GM19328 (cell line): ENCODE data around the gene HCFC1R1.
"Not testable (repeated sequence)": the region's sequence is repeated elsewhere in the genome, so short reads cannot be mapped to it uniquely, and the experiment has no call there.

ENCODE experiments used
- ATAC-seq: cut with Tn5 transposase; IDR thresholded peaks from one replicate; pipeline ENCODE4 v1.9.1; 2021; ENCODE audit warnings: mild to moderate bottlenecking, moderate library complexity; ENCODE audit not compliant: unreplicated experiment

HCFC1R1 gene, protein sequence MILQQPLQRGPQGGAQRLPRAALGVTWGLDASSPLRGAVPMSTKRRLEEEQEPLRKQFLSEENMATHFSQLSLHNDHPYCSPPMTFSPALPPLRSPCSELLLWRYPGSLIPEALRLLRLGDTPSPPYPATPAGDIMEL

GRCh38 chr16:3023669-3024478 lies at the start of gene HCFC1R1, which contains the start of gene THOC6:
HCFC1R1 (minus strand) TSS chr16:3023942; CDS start chr16:3023941, 1 bp downstream.
THOC6 (plus strand) TSS chr16:3024035; CDS start chr16:3024327, 292 bp downstream.
- peak; percentile 82 for ATAC-seq

- no peak for ATAC-seq
Measured at GRCh38 chr16:3073448-3073847, 49.7 kb upstream of the HCFC1R1 start.

GRCh38 chr16:3072576-3073263 lies 49.0 kb upstream of the HCFC1R1 start:
- ATAC-seq = not testable (repeated sequence)

- not testable (repeated sequence) for ATAC-seq
Measured at GRCh38 chr16:3072148-3072547, 48.4 kb upstream of the HCFC1R1 start.

GRCh38 chr16:3071655-3072054 lies 47.9 kb upstream of the HCFC1R1 start:
- ATAC-seq = no peak

DNA sequence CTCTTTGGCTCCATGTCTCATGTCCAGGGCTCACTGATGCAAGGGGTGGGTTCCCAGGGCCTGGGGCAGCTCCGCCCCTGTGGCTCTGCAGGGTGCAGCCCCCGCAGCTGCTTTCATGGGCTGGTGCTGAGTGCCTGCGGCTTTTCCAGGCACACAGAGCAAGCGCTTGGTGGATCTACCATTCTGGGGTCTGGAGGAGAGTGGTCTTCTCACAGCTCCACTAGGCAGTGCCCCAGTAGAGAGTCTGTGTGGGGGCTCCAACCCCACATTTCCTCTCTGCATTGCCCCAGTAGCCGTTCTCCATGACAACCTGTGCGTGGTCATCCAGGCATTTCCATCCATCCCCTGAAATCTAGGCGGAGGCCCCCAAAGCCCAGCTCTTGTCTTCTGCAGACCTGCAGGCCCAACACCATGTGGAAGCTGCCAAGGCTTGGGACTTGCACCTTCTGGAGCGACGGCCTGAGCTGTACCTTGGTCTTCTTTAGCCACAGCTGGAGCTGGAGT lies 46.9 kb upstream of the HCFC1R1 start:
- ATAC-seq = no peak

DNA sequence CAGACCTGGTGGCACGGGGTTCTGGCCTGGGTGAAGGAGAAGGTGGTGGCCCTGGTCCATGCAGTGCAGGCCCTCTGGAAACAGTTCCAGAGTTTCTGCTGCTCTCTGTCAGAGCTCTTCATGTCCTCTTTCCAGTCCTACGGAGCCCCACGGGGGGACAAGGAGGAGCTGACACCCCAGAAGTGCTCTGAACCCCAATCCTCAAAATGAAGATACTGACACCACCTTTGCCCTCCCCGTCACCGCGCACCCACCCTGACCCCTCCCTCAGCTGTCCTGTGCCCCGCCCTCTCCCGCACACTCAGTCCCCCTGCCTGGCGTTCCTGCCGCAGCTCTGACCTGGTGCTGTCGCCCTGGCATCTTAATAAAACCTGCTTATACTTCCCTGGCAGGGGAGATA lies 45.4 kb upstream of the HCFC1R1 start:
- ATAC-seq = not testable (repeated sequence)

GRCh38 chr16:3068487-3068886 lies 44.7 kb upstream of the HCFC1R1 start:
- ATAC-seq = no peak

DNA sequence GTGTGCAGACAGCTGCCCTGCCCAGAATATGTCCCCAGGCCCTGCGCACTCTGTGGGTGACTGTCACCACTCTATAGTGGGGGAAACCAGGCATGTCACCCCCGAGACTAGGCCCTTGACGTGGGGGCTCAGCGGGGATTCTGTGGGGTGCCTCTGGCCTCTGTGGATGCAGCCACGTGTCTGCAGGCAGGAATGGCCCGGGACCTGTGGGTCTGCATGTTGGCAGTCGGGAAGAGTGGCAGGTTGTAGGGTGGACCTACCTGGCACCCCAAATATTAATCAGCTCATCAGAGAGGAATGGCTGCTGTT lies 42.7 kb upstream of the HCFC1R1 start:
- no peak for ATAC-seq

DNA sequence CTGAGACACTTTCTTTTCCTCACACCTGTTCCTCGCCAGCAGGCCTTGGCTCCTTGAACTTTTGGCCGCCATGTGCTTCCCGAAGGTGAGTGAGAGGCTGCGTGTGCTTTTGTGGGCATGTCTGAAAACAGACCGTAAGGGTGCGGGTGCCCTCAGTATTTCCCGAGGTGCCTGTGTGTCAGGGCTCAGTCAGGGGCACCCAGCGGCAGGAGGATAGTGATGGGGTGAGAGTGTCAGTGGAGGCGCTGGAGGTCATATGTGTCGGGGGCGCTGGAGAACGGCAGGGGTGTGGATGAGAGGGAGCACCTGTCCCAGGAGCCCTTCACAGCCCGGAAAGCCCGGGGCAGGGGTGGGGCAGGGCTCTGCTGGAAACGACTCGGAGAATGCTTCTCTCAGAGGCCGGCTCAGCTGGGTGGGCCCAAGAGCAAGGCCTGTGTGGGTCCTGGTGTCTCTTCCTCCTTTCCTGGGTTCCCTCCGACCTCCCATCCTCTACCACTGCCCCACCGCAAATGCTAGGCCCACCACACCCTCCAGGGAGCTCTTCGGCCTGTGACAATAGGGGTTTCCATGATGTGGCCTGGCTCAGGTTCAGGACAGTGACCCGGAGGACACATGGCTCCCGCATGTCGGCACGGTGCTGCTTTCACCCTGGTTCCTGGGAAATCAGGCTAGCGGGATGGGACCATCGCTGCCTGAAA lies 42.1 kb upstream of the HCFC1R1 start:
- no peak for ATAC-seq

- no peak for ATAC-seq
Measured at GRCh38 chr16:3065069-3065741, 41.5 kb upstream of the HCFC1R1 start, which contains the start of gene IL32. IL32 (plus strand) TSS chr16:3065640; CDS start chr16:3065812, 172 bp downstream.

DNA sequence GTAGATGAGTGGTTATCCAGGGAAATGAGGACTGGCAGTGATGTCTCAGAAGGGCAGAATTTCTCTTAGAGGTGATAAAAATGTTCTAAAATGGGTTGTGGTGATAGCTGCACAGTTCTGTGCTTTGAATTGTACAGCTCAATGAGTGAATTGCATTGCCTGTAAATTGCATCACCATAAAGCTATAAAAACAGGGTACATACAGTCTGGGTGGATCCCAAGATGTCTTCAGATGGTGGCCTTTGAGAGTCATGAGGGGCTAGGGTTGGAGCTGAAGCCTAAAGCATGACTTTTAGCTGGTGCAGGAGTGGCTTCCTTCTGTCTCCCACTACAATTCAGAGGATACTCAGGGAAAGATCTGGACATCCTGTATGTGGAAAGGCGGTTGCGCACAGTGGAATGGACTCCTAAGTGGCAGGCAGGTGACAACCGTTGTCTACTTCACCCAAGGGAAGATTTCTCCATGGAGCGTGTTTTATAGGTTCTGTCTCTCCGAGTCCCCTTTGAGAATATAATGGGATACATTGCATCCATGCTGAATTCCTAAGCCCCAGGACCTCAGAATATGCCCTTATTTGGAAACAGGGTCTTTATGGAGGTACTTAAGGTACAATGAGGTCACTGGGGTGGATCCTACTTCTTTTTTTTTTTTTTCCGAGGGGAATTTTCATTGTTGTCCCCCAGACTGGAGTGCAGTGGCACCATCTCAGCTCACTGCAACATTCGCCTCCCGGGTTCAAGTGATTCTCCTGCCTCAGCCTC lies 40.1 kb upstream of the HCFC1R1 start:
- ATAC-seq = no peak

DNA sequence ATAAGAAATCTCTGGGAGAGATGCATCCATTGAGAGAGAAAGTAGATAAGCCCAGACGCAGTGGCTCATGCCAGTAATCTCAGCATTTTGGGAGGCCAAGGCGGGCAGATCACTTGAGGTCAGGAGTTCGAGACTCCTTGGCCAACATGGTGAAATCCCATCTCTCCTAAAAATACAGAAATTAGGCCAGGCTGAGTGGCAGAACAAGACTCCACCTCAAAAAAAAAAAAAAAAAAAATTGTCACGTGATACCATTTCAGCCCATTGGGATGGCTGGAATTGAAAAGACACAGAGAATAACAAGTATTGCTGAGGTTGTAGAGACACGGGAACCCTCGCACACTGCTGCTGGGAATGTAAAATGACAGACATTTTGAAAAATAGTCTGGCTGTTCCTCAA lies 38.8 kb upstream of the HCFC1R1 start:
- ATAC-seq = no peak

DNA sequence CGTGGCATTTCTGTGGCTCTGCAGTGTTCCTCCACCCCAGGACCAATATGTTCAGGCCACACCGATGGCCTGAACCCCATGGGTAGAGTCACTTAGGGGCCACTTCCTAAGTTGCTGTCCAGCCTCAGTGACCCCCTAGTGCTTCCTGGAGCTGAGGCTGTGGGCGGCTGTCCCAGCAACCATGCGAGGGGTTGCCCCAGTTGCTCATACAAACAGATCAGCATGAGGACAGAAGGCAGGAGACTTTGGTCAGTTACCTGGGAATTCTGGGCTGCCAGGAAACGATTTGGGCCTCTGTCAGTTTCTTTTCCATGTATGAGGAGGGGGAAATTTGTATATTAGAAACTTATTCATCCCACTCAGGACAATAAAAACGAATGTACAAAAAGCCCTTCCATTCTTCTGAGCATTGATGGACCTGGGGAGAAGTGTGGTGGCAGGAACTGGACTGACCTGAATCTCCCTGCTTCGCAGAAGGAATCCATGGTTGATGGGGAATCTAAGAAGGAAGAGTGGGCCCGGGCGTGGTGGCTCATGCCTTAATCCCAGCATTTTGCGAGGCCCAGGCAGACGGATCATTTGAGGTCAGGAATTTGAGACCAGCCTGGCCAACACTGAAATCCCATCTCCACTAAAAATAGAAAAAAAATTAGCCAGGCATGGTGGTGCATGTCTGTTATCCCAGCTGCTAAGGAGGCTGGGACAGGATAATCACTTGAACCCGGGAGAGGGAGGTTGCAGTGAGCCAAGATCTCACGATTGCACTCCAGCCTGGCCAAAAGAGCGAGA lies 36.8 kb upstream of the HCFC1R1 start:
- no peak for ATAC-seq

DNA sequence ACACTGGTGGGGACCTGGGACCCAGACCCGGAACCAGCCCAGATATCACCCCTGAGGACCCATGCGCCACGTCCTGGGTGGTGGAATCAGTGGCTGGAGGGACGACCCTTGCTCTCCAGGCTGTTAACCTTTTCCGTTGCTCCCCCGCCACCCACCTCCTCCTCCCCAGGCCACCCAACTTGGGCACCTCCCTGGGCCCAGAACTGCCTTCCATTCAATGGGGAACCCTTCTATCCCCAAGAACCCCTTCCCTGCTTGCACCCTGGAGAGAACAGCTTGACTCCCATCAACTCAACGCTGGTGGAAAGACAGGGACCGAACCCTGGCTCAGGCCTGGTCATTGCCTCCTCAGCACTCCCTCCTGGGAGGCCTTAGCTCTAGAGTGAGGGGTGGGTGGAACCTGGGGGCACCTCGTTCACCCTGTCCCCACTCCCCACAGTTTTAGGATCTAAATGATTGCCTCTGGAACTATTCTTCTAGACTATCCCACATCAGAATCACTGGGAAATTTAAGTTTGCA lies 36.0 kb upstream of the HCFC1R1 start:
- ATAC-seq = no peak

- ATAC-seq = peak; percentile 58
Measured at GRCh38 chr16:3059041-3059722, 35.4 kb upstream of the HCFC1R1 start.

DNA sequence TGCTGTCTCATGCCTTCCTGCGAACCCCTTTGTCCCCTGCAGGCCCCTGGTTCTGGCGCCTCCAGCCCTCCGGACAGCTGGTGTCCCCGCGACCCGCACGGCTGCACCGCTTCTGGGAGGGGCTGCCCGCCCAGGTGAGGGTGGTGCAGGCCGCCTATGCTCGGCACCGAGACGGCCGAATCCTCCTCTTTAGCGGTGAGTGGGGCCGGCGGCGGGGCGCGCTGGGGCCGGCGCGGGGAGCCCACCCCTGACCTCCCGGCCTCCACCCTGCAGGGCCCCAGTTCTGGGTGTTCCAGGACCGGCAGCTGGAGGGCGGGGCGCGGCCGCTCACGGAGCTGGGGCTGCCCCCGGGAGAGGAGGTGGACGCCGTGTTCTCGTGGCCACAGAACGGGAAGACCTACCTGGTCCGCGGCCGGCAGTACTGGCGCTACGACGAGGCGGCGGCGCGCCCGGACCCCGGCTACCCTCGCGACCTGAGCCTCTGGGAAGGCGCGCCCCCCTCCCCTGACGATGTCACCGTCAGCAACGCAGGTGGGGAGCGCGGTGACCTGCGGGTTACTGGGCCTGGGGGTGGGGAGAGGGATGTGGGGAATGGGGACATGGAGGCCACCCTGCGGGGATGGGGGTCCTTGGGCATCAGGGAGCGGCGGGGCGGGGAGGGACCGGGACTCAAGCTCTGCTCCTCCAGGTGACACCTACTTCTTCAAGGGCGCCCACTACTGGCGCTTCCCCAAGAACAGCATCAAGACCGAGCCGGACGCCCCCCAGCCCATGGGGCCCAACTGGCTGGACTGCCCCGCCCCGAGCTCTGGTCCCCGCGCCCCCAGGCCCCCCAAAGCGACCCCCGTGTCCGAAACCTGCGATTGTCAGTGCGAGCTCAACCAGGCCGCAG lies 34.6 kb upstream of the HCFC1R1 start:
- peak; percentile 15 for ATAC-seq
